GM18951 (cell line): ENCODE measurements around the gene CROCC.
"Not testable (repeated sequence)": the region's sequence is repeated elsewhere in the genome, so short reads cannot be mapped to it uniquely, and the experiment has no call there.

Experiments
- POLR2A ChIP-seq: IDR thresholded peaks from 4 replicates; pipeline ENCODE4 v1.6.1; 2011; ENCODE audit warnings: mild to moderate bottlenecking; ENCODE audit not compliant: insufficient read length, insufficient read depth; ENCODE audit errors: extremely low read depth
- in situ Hi-C: fragments of 300-500 bp; cut with MboI; formaldehyde crosslinking; loops from one replicate; pipeline ENCODE4 v1.12.0; 2022; ENCODE audit warnings: low sequenced_read_pairs, mixed read lengths, inconsistent platforms; ENCODE audit not compliant: unreplicated experiment

The CROCC gene

GRCh38 chr1:16920951-16921350 is 780 bp upstream of the CROCC start:
- TF ChIP-seq POLR2A = no peak

GRCh38 chr1:16922466-16922865 is 735 bp downstream of the CROCC start:
- in situ Hi-C loops = loop anchor here (25.0 kb wide), 1 partner anchor 410 kb away; the partner anchor contains the start of gene RNU1-1
- TF ChIP-seq POLR2A = no peak

More at GRCh38 chr1:16920951-16921350, 780 bp upstream of the CROCC start:
- in situ Hi-C loops = loop anchor here (25.0 kb wide), 1 partner anchor 409 kb away; the partner anchor contains the start of gene RNU1-1

- TF ChIP-seq POLR2A = no peak
- in situ Hi-C loops = loop anchor here (25.0 kb wide), 1 partner anchor 411 kb away; the partner anchor contains the start of gene RNU1-1
These were observed 1.2 kb downstream of the CROCC start for GRCh38 chr1:16922885-16923431.

DNA sequence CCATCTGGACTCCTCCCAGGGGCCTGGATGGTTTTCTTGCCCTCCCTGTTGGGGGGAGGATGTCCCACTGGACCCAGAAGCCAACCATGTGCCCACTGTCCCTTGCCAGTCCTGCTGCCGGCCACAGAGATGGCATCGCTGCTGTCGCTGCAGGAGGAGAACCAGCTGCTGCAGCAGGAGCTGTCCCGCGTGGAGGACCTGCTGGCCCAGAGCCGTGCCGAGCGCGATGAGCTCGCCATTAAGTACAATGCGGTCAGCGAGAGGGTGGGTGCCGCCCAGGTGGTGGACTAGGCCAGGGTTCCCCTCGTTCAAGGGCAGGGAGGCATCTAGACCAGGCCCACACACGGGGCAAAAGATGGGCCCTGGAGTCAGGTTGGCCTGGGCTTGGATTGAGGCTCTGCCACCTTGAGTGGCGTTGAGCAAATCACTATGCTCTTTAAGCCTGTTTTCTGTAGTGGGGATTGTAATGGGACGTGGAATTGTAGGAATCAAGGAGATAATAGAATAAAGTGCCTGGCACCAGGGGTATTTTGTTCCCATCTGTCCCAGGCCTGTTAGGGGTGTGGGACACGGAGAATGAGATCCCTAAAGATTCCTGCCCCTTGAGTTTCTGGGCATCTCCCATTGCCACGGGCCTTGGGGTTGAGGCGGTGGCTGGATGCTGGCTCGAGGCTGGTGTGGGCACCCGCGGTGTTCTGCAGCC is 2.6 kb downstream of the CROCC start:
- TF ChIP-seq POLR2A = no peak
- in situ Hi-C loops = loop anchor here (25.0 kb wide), 1 partner anchor 412 kb away; the partner anchor contains the start of gene RNU1-1

- in situ Hi-C loops = loop anchor here (25.0 kb wide), 1 partner anchor 413 kb away; the partner anchor contains the start of gene RNU1-1
- no peak for TF ChIP-seq POLR2A
These were observed 3.3 kb downstream of the CROCC start for GRCh38 chr1:16924919-16925477.

GRCh38 chr1:16925635-16926490 is 4.1 kb downstream of the CROCC start:
- in situ Hi-C loops = no loop called here
- TF ChIP-seq POLR2A = no peak

GRCh38 chr1:16926491-16927073 is 4.9 kb downstream of the CROCC start:
- in situ Hi-C loops = no loop called here
- TF ChIP-seq POLR2A = no peak

- no peak for TF ChIP-seq POLR2A
- in situ Hi-C loops = no loop called here
These were observed 5.5 kb downstream of the CROCC start for GRCh38 chr1:16927256-16927655.

DNA sequence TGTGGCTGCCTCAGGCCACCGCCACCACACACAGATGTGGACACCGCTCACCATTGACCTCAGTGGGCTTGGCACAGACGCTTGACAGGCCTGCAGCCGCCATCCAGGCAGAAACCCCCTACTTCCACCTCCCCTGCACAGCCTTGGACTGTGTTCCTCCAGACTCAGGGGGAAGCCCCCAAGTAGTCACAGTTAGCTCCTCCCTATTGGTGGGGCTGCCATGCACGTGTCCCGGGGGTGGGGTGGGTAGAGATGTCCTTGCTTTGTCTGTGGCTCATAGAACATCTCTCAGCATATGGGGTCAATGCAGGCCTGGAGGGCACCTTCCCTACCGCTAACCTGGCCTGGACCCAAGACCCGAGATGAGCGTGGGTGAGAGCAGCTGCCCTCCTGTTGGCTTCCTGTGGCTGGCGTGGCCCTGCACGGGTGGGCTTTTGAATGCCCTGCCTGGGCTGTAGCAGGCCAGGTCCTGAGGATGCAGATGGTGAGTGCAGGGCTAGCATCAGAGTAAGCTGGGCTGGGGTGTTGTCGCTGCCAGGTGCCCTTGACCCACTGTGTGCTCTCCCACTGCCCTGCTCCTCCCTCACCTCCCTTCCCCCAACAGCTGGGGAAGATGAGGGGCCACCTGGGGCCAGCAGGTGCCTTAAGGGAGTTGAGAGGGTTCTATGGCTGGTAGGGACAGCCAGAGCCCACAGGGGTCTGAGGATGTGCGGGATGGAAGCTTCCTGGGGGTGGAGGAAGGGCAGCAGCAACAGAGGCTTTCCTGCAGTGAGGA is 6.2 kb downstream of the CROCC start:
- in situ Hi-C loops = no loop called here
- TF ChIP-seq POLR2A = no peak

DNA sequence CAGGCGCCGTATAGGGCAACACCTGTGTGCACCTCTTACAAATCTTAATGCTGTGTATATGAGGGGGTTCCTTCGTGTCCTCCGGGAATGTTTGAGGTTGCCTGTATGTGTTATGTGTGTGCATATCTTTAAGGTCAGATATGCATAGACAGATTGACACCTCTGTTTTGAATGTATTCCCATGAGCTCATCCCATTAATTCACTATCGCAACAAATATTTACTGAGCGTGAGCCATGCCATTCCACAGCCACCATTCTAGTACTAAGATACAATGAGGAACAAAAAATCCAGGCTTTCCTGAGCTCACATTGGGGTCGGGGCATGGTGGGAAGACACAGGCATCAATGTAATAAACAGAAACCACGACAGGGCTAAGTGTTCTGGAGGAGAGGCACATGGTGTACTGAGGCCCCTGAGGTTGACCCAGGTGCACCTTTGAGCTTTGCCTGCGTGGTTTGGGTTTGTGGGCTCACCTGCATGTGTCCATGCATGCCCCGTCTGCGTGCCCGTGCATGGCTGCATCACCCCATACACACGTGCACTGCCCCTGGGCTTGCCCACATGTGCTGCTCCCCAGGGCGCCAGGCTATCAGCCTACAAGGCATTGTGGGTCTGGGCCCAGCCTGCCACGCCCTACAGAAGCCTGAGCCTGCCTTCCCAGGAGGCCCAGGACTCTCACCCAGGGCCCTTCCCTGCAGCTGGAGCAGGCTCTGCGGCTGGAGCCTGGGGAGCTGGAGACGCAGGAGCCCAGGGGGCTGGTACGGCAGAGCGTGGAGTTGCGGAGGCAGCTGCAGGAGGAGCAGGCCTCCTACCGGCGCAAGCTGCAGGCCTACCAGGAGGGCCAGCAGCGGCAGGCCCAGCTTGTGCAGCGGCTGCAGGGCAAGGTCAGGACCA is 7.7 kb downstream of the CROCC start:
- in situ Hi-C loops = not testable (repeated sequence)

DNA sequence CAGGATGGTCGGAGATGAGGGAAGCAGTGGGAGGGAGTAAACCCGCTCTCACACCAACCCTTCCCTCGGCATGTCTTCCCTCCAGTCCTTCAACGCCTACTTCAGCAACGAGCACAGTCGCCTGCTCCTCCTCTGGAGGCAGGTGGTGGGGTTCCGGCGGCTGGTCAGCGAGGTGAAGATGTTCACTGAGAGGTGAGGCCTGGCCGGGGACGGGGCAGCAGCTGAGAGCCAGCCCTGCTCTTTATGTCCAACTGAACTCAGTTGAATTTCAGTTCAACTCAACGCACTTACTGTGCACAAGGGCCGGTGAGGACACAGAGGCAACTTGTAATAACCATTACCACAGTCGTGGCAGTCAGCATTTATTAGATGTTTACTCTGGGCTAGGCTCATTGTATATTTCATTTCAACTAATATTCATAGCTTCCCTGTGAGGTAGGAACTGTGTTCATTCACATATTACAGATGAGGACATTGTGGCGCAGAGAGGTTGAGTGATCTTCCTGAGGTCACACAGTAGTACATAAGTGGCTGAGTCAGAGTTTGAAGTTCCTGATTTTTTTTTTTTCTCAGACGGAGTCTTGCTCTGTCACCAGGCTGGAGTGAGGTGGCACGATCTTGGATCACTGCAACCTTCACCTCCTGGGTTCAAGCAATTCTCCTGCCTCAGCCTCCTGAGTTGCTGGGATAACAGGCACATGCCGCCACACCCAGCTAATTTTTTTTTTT is 9.6 kb downstream of the CROCC start:
- in situ Hi-C loops = not testable (repeated sequence)

- in situ Hi-C loops = not testable (repeated sequence)
These were observed 12.2 kb downstream of the CROCC start for GRCh38 chr1:16933945-16934344.

- in situ Hi-C loops = not testable (repeated sequence)
These were observed 14.8 kb downstream of the CROCC start for GRCh38 chr1:16936580-16936979.
